Kidney epithelial cell (primary cell): ENCODE results near the gene DCTN2. TPM values are rescaled to one million over a fixed set of nuclear protein-coding genes. Genes with fewer than 3 reads are reported as not detected.
"Not testable (repeated sequence)": the region's sequence is repeated elsewhere in the genome, so short reads cannot be mapped to it uniquely, and the experiment has no call there.

Experiments
- DNase-seq: peaks from one replicate; pipeline ENCODE4 v3.0.0-alpha.2; 2010; ENCODE audit warnings: low read depth
- H3K27me3 ChIP-seq: 2 replicates; pipeline ENCODE4 v1.6.0; 2011; ENCODE audit warnings: low read length; ENCODE audit not compliant: control insufficient read depth, insufficient read depth
- H3K36me3 ChIP-seq: 2 replicates; pipeline ENCODE4 v1.5.1; 2011; ENCODE audit warnings: low read length; ENCODE audit not compliant: control insufficient read depth, insufficient read depth
- H3K4me3 ChIP-seq: 2 replicates; pipeline ENCODE4 v1.5.1; 2011; ENCODE audit warnings: low read depth, mild to moderate bottlenecking, control low read depth, low read length
- CTCF ChIP-seq: IDR thresholded peaks from 2 replicates; pipeline ENCODE4 v1.5.1; 2011; ENCODE audit warnings: mild to moderate bottlenecking, moderate library complexity, low read length, control low read depth, inconsistent platforms; ENCODE audit not compliant: insufficient read depth, poor library complexity, severe bottlenecking
- total RNA-seq: library from RNA; depleted of rRNA; stranded (reverse); fragments of >200 nt; gene quantifications from 2 replicates; pipeline ENCODE4 v1.2.3, GENCODE V29; 2015

The DCTN2 gene
- total RNA-seq, 1 donor from 2014 or later, result 154 TPM

GRCh38 chr12:57514720-57515407 is 32.1 kb downstream of the DCTN2 start:
- Histone ChIP-seq H3K36me3 (peaks cover 3% of the 10 kb centered on the region), H3K27me3 (no peaks in the 10 kb centered on the region), H3K4me3 (no peak overlapping the region)
- DNase-seq, result no peak
- TF ChIP-seq CTCF, result no peak

- not testable (repeated sequence) for DNase-seq, H3K27me3 ChIP-seq, H3K36me3 ChIP-seq, H3K4me3 ChIP-seq
These were observed 32.7 kb downstream of the DCTN2 start for GRCh38 chr12:57514246-57514645.

GRCh38 chr12:57513677-57514076 is 33.3 kb downstream of the DCTN2 start:
- H3K36me3 ChIP-seq, H3K4me3 ChIP-seq, H3K27me3 ChIP-seq, DNase-seq: not testable (repeated sequence)

GRCh38 chr12:57513266-57513665 is 33.7 kb downstream of the DCTN2 start:
- Histone ChIP-seq H3K27me3 (no peaks in the 10 kb centered on the region), H3K4me3 (no peak overlapping the region), H3K36me3 (peaks cover 3% of the 10 kb centered on the region)
- no peak for DNase-seq
- no peak for TF ChIP-seq CTCF

GRCh38 chr12:57512665-57513064 is 34.3 kb downstream of the DCTN2 start:
- Histone ChIP-seq H3K36me3 (peaks cover 3% of the 10 kb centered on the region), H3K27me3 (no peaks in the 10 kb centered on the region), H3K4me3 (no peak overlapping the region)
- TF ChIP-seq CTCF, result no peak
- no peak for DNase-seq

GRCh38 chr12:57511588-57512325 is 35.2 kb downstream of the DCTN2 start:
- Histone ChIP-seq H3K36me3 (peaks cover 1% of the 10 kb centered on the region), H3K4me3 (no peak overlapping the region), H3K27me3 (no peaks in the 10 kb centered on the region)
- DNase-seq, result no peak
- TF ChIP-seq CTCF, result no peak

GRCh38 chr12:57511161-57511560 is 35.8 kb downstream of the DCTN2 start:
- DNase-seq, result no peak
- H3K4me3 ChIP-seq, result no peak overlapping the region
- peaks cover 1% of the 10 kb centered on the region for H3K36me3 ChIP-seq
- TF ChIP-seq CTCF, result no peak
- H3K27me3 ChIP-seq, result no peaks in the 10 kb centered on the region

GRCh38 chr12:57507796-57508195 is 39.2 kb downstream of the DCTN2 start:
- not testable (repeated sequence) for DNase-seq, H3K27me3 ChIP-seq, H3K4me3 ChIP-seq, H3K36me3 ChIP-seq

- H3K36me3 ChIP-seq, H3K27me3 ChIP-seq, DNase-seq, H3K4me3 ChIP-seq: not testable (repeated sequence)
These were observed 40.5 kb downstream of the DCTN2 start for GRCh38 chr12:57506541-57506940.
